ENCODE results near the gene LOXL4.
A peak's percentile ranks its signal among the peaks of the same experiment; 100 is the strongest.

The LOXL4 gene

DNA sequence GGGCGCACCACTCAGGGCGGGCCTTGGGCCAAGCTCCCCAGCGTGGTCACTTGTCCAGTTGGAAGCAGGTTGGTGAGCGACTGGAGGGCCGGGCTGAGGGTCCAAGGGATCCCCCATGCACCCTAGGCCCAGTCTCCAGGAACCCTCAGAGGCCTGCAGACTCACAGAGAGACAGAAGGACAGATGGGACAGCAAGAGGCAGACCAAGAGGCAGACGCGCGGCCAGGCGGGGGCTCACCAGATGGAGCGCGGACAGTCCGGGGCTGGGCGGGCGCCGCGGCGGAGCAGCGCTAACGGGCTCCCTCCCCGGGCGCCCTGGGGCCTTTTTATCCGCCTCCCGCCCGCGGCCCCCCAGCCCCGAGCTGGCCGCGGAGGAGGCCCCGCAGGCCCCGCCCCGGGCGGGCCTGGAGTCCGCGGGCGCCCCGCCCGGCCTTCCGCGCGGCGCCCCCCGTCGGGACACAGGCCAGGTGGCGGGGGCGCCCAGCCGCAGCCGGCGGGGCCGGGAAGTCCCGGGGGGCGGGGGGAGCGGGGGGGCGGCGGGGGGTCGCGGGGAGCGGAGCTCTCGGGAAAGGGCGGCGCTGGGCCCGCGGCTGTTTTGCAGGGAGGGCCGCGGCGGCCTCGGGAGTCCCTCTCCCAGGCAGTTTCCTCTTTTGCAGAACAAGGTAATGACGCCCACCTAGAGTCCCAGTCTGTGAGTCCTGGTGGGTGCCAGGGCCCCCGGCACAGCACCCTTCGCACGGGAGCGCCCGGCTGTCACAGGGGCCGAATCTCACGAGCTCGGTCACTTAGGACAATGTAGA lies at the start of gene LOXL4:
Gene LOXL4, minus strand, starts transcription at position 301 of the 800 bp plus-strand sequence. CDS start 5,175 bp downstream, outside the sequence.
- peak; percentile 14 for DNase-seq

DNA sequence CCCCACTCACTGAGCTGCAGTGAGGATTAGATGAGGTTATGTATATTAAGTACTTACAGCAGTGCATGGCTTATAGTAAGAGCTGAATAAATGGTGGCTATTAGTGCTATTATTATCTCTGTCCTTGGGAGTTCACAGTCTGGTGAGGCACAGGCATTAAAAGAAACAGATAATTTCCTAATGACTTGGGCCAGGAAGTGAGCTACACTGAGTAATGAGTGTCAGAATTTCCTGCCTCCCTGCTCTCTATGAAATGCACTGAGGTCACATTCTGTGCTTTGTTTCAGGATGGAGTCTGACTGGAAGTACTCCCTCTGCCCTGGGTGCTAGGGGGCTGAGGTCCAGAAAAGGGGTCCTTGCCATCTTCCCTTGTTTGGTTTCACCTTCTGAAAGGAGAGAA lies 48.7 kb upstream of the LOXL4 start:
- DNase-seq, result peak; percentile 83

DNA sequence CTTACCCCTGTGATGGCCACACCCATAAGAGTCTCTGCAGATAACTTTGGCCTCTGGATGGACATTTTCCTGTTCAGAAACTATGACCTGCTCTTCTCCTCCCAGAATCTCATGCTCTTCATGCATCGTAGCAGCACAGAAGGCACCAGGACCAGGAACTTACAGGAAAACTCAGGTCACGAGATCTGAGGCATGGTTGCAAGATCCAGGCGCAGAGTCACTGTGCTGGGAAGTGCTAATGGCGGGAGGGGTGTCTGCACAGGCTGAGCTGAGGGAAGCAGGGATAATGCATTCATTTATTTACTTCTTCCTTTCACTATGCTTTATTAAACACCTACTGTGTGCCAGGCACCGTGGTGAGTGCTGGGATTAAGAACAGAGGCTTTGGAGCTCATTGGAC lies 48.2 kb upstream of the LOXL4 start:
- DNase-seq, result peak; percentile 48

DNA sequence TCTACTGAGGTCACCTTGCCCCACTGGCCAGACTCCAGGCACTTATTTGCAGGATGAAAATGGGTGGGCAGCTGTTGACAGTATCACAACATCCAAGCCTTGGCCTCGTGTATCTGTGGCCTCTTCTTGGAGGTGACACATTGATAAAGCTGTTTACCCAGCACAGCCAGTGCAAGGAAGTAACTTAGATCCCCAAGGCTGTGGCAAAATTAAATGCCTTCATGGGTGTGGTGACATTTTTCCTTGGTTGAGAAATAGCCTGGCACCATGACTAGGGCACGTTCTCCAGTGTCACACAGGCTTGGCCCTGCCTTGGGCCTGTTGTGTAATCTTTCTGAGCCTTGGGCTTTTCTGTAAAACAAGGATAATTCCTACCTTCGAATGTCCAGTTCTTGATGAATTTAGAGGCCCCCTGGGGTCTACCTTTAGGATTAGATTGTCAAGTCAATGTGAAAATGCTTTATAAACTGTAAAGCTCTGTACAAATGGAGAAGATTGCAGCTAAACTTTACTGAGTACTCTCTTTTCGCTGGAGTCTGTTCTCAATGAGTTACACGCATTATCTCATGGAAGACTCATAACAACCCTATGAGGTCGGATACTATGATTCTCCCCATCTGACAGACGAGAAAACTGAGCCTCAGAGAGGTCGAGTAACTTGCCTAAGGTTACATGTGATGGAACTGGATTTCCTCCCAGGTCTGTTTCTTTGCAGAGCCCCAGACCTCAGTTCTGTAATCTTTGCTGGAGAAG lies 46.7 kb upstream of the LOXL4 start:
- DNase-seq, result peak; percentile 92

DNA sequence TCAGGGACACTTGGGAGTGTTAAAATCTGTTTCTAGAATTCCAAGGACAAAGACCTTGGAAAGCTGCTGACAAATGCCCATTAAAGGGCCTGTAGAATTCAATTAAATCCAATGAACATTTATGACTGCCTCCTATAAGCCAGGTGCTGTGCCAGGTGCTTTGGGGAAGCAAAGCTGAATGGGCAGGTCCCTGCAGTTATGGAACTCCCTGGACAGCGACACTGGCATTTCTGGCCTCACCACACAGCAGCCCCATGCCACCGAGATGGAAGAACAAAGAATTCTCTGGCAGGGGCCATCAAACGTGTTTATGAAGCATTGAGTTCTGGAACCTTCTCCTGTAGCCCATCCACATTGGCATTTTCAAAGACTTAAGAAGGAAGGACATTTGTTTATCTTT lies 45.6 kb upstream of the LOXL4 start:
- no peak for DNase-seq

DNA sequence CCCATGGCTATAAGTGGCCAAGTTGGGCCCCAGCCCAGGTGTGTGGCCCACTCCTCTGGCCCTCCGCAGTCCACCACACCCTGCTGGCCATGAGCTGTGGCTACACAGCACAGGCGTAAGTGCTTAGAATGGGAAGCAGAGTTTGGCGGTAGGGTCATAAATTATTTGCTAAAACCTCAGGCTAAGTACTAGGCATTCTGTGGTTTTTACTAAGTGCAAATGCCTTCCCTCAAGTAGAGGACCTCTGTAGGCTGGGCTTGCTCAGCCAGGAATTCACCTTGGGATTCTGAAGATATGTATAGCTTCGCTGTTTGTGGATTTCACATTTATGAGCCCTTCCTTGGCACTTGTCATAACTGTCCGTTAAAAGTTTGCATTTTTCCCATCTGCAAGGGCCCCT lies 44.8 kb upstream of the LOXL4 start:
- no peak for DNase-seq

DNA sequence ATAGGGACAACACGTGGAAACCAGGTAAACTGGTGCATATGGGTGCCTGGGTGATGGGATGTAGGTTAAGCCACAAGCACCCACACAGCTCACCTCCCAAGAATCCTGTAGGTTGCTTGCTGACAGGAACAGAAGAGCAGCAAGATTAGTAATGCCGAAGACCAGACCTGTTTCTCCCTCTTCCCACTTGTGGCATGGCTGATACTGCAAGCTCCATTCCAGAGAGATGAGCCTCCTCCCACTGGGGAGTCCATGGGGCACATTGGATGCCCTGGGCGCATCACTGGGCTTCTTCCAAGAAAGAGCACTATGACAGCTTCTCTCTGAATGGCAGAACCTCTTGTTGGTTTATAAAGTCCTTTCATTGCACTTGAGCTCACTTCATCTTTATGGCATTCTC lies 44.4 kb upstream of the LOXL4 start:
- DNase-seq, result no peak

DNA sequence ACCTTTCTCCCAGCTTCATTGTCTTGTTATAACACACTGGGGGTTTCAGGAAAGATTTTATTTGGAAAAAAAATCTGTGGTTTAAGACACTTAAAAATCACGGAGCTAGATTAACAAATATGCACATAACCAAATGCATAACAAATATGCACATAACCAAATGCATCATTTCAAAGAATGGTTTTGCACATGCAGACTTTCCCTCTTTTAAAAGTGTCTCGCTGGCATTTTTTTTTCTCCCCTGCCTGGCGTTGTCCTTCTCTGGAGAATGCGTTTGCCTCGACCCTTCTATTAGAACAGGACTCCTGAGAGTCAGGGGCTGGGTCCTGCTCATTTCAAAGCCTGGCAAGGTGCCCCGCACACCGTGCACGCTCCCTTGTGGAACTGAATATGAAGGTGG lies 42.7 kb upstream of the LOXL4 start:
- DNase-seq, result no peak

DNA sequence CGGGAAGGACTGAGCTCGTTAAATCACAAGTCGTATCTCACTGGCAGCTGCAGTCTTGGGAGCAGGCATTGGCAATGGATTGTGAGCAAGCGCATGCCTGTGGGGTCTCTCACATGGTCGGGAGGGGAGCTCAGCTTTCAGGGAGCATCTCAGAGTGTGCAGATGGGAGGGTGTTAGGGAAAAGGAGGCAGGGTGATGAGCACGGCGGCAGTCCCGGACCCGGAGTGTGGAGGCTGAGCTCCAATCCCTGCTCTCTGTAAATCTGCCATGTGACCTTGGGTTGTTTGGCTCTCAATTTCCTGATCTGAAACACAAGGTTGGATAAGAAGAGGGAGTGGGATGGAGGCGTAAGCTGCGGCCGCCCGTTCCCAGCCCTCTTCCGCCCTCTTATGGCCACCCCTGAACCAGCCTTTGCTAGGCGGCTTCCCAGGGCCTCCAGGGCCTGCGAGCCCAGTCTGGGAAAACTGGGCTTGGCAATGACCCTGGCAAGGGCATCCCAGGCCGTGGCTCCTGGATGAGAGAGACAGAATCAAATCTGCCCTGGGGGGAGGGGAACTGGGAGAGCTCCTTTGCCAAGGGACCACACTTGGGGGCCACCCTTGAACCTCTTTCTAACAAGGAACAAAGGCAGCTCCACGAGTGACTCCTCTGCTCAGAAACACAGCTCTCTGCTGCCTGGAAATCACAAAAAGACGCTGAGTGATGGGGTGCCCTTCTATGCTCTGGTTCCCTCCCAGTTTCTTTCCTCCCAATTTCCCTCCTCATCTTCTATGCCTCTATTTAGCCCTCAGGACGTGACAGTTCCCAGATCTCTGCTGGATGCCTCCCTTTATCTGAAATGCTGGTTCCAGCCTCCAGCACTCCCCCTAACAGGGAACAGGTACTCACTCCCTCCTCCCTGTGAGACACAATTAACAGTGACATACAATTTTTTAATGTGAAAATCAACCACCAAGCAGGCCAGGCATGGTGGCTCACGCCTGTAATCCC lies 41.7 kb upstream of the LOXL4 start:
- peak; percentile 53 for DNase-seq

DNA sequence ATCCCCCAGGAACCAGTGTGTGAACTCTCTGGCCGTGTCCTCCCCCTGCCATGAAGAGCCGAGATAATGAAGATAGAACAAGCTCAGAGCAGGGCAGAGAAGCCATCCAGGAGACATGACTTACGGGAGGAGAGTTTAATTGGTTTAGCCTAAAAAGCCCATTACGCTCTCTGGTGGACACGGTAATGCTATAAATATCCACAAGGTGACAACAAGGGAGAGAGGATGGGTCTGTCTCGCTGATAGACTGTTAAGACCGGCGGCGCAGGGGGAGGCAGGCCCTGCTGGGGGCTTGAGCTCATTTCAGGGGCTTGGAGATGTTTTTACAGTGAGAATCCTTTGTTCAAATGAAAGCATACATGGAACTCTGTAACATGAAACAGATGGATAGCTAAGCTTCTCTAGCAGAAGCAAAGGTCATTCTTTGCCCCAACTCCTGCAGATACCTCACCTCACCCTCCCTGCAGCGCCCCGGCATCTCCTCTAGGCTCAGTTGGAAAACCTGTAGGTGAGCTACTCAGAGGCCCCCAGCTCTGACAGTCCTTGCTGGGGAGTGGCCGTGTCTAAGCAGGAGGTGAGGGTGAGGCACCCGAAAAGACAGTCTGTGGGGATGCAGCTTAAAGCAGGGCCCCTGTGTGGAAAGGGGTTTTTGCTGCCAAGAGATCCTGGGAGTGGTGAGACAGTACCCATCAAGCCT lies 40.8 kb upstream of the LOXL4 start:
- no peak for DNase-seq

DNA sequence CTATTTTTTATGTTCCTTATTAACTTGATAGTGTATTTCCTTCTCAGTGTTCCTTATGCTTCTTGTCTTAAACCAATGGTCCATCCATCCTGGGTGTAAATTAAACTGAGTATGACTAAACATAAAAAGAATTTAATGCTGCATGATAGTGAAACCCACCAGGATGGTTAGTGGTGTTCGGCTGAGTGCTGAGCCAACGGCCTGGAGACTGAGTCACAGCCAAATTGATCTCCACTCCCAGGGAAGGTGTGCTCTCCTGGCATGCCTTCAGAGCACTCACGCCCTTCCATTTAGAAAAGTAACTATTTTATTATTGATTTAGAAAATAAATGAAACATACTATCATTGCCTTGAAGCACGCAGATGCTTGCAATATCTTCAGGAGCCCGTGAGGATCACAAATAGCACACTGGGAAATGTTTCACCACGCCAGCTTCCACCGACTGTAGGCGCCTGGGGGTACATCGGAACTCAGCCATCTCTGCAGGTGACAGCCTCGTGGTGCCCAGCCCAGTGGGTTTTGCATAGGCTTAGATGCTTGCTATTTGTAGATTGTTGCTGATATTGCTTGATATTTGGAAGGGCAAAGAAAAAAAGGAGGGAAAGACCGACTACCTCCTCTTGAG lies 40.0 kb upstream of the LOXL4 start:
- no peak for DNase-seq

DNA sequence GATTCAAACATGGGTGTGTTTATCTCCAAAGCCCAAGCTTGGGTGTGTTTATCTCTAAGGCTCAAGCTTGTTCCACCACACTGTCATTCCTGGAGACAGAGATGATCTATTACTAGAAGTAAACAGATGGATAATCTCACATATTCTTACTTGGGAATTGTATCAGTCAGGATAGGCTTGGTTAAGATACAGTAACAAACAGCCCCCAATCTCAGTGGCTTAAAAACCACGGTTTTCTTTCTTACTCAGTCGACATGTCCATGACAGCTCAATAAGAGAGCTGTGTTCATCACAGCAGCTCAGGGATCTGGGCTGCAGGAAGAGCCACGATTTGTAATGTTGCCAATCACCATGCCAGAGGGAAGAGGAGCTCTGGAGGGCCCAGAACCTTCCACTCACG lies 38.5 kb upstream of the LOXL4 start:
- no peak for DNase-seq

DNA sequence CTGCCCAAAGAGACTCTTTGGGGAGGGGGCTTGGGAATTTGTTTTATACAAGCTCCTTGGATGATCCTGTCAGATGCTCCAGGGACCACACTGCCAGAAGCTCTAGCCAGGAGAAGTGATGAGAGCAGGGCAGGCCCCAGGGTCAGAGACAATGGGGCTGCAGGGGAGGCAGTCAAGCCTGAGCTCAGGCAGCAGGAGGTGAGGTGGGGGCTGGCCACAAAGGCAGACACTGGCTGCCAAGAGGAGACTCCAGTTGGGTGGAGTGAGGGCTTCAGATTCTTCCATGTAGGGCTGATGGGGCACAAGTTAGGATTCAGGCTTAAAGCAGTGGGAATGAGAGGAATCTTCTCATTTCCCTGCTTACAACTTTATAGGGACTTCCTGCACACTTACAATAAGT lies 35.6 kb upstream of the LOXL4 start:
- DNase-seq, result no peak

DNA sequence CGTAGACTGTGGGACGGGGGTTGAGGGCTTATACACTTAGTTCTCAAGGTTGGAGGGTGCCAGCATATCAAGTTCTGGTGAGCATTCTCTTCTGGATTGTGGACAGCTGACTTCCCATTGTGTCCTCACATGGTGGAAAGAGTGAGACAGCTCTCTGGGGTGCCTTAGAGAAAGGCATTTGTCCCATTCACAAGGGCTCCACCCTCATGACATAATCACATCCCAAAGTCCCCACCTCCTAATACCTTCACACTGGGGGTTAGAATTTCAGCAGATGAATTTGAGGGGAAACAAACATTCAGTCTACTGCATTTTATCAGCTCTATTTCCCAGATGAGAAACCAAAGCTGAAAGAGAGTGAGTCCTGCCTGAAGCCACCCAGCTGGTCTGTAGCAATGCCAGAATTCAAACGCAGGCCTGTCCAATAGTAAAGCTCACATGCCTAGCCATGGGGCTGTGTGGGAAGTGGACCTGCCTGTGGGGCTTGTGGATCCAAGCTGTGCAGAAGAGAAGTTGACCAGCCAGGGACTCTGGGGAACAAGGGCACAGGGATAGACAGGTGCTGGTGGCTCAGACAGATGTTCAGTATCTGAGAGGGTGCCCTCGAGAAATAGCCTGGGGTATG lies 34.9 kb upstream of the LOXL4 start:
- no peak for DNase-seq

DNA sequence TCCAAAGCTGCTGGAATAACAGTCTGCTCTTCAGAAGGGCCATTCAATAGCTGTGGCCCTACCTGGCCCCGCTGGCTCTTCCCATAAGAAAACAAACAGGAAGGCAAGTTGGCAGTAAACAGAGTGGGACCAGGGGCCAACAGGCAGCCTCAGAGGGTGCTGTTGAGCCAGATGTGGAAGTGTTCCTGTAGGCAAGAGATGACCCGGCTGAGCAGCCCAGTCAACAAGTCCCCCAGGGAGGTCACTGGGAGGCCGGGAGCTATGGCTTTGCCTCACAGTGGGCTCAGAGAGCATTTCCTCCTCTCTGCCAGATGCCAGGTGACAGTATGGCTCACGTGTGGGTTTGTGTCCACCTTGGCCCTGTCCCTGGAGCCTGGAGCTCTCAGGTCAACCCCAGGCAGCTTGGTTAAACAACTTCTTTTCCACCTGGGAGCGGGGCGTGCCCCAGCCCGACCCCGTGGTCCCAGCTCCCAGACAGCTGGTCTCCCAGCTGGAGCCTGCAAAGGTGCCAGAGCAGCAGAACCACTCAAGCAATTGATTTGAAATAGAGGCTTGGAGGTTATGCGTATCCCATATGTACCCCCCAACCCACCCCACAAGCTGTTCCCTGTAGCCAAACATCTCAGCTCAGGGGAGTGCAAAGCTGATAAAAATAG lies 33.8 kb upstream of the LOXL4 start:
- DNase-seq, result no peak

DNA sequence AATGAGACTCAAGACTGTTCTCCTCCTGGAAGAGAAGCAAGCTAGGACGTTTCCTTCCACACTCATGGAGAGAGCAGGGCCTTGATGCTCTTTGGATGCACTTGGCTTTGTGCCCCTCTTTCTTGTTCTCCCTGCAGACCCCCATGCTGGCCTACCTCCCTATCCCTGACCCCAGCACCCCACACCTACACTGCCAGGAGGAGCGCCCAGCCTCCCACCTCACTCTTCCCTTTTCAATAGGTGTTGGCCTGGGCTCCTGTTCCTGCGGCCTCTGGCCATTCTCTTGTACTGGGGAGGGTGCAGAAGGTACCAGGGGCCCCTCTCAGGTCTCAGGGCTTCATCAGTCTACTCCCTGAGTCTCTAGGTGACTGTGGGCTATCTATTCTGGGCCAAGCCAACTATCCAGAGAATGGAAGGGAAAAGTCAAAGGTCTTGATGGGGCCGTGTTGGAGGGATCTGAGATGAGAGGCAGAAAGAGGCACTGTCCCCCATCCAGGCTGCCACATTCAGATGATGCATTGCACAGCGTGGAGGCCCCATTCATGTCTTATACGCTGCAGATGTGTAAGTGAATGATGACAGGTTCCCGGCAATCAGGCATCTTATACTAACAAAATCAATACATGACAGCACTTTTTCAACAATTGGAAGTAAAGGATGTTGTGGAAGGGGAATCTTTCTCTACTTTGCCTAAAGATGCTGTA lies 32.7 kb upstream of the LOXL4 start:
- no peak for DNase-seq

DNA sequence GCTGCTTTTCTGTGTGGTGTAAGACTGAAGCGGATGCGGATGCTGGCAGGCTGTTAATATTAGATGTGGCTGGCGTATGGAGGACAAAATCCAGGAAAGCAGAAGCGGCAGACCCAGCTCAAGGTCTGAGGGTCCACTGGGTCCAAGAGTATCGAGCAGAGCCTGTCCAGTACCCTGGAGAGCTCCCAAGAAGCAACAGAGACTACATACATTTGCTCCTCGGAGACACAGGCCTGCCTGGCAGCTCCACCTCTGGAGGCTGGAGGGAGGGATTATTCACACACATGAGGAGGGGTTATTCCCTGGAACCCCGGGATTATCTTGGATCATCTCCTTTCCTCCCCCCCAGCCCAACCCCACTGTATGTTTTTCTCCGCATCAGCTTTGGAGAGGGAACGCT lies 31.3 kb upstream of the LOXL4 start:
- DNase-seq, result no peak

DNA sequence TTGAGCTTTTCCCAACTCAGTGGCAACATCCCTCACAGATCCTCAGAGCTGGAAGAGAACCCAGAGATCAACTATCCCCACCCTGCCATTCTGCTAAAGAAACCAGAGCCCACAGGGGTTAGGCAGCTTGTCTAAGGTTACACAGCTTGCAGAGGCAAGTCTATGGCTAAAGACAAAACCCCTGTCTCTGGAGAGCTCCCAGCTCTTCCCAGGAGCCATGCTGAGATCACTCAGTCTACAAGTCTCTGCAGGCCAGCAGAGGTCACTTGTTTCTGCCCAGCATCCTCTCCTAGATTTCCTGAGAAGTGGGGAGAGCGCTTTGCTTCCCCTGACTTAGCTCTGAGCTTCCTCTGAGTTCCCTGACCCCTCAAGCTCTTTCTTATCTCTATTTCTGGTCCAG lies 28.5 kb upstream of the LOXL4 start:
- no peak for DNase-seq

DNA sequence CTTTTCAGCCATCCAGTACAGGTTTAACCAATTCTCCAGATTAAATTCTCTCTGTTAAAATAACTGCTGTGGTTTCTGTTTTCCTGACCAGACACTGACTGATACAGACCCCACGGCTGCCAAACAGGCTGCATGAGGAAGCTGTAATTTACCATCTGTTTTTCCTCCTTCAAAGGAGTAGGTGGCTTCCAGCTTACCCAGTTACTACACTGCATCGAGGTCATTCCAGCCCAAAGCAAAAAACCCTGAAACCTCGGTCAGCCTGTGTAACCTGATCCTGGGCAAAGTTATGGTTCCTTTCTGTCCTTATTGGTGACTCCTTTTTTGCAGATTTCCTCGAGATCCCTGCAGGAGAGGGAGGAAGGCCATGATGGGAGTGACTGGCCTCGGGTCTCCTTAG lies 27.9 kb upstream of the LOXL4 start:
- DNase-seq, result peak; percentile 16

DNA sequence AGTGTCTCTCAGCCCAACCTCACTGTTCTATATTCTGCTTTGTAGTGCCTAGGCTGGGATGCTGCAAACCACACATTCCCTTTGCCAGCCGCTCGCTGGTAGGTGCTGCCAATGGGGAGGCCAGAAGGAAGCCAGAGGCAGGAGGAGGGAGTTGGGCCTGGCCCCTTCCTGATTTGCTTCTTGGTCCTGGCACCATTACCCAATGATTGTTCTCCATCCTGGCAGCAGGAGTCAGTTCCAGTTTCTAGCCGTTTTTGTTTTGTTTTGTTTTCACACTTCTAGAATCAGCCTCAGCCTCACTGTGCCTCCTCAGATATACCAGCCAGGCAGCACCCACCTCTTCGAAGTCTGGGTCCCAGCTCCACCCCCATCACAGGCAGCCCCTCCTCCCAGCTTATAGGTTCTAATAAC lies 27.4 kb upstream of the LOXL4 start:
- peak; percentile 71 for DNase-seq

Measured in inflammatory macrophage treated with lipopolysaccharide for 4 hours (primary cell).